ENCODE measurements around the gene RPUSD1.
"Not testable (repeated sequence)": the region's sequence is repeated elsewhere in the genome, so short reads cannot be mapped to it uniquely, and the experiment has no call there.

The RPUSD1 gene, protein sequence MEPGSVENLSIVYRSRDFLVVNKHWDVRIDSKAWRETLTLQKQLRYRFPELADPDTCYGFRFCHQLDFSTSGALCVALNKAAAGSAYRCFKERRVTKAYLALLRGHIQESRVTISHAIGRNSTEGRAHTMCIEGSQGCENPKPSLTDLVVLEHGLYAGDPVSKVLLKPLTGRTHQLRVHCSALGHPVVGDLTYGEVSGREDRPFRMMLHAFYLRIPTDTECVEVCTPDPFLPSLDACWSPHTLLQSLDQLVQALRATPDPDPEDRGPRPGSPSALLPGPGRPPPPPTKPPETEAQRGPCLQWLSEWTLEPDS
- 15.2 to 21.3 (median 15.5) reads per million in 3 donors for total RNA-seq

DNA sequence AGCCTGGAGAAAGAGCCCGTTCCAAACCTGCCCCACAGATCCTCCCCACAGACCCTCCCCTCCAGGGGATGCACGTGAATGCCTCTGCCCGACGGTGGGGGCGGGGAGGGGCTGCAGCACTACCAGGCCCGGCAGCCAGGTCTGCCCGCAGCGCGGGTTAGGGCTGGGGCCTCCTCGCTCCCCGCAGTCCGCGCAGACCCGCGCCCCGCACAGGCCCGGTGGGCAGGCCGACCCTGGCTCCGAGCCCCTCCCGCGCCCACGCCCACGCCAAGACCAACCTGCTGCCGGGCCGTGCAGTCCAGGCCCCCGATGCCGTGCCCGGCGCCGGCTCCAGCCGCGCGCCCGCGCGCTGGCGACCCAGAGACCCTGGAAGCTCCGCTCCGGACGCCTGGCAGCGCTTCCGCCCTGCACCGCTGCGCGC lies at the start of gene RPUSD1:
Gene RPUSD1 (minus strand): TSS at position 404 of the 421 bp plus-strand sequence. CDS start 644 bp downstream, outside the sequence.
- no peak for DNase-seq
- Histone ChIP-seq H3K9me3 (ENCODE audit: control insufficient read depth, low read length) (no peaks in the 10 kb centered on the region), H3K27me3 (replicated peaks; ENCODE audit: control insufficient read depth, insufficient read depth, low read length, poor library complexity, severe bottlenecking) (no peaks in the 10 kb centered on the region), H3K4me1 (ENCODE audit: control insufficient read depth, insufficient read depth, low read length, poor library complexity, severe bottlenecking) (peaks cover 19% of the 10 kb centered on the region), H3K4me3 (ENCODE audit: insufficient read depth, low read depth, low read length, poor library complexity, severe bottlenecking) (peak within 1 kb of the TSS; percentile 74), H3K27ac (ENCODE audit: insufficient read depth, low read length, poor library complexity, severe bottlenecking) (peak within 1 kb of the TSS; percentile 56), H3K36me3 (ENCODE audit: control insufficient read depth, insufficient read depth, low read length) (peaks cover 11% of the 10 kb centered on the region)

DNA sequence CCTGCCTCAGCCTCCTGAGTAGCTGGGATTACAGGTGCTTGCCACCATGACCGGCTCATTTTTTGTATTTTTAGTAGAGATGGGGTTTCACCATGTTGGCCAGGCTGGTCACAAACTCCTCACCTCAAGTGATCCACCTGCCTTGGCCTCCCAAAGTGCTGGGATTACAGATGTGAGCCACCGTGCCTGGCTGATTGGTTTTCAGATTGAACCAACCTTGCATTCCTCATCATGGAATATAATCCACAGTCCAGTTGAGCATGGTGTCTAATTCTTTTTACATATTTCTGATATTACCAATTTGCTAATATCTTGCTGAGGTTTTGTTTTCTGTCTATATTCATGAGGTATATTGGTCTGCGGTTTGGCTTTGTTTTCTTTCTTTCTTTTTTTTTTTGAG lies 48.6 kb upstream of the RPUSD1 start:
- H3K9me3 ChIP-seq (ENCODE audit: control insufficient read depth, low read length); DNase-seq; H3K4me3 ChIP-seq (ENCODE audit: insufficient read depth, low read depth, low read length, poor library complexity, severe bottlenecking); H3K27me3 ChIP-seq (replicated peaks; ENCODE audit: control insufficient read depth, insufficient read depth, low read length, poor library complexity, severe bottlenecking); H3K4me1 ChIP-seq (ENCODE audit: control insufficient read depth, insufficient read depth, low read length, poor library complexity, severe bottlenecking); H3K27ac ChIP-seq (ENCODE audit: insufficient read depth, low read length, poor library complexity, severe bottlenecking); H3K36me3 ChIP-seq (ENCODE audit: control insufficient read depth, insufficient read depth, low read length): not testable (repeated sequence)

DNA sequence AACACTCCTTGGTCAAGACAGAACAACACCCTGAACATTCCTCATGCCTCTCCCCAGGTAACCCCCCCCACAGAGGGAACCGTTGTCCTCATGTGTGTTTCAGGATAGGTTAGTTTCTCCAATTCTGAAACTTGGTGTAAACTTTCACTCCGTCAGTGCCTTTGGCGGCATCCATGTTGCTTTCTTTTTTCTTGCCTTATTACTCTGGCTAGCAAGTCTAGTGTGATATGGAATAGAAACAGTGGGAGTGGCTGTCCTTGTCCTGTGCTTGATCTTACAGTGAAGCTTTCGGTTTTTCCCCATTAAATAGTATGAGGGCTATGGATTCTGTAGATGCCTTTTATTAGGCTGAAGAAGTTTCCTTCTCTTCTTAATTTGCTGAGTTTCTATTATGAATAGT lies 48.0 kb upstream of the RPUSD1 start:
- Histone ChIP-seq H3K36me3 (ENCODE audit: control insufficient read depth, insufficient read depth, low read length) (no peaks in the 10 kb centered on the region), H3K9me3 (ENCODE audit: control insufficient read depth, low read length) (no peaks in the 10 kb centered on the region), H3K4me1 (ENCODE audit: control insufficient read depth, insufficient read depth, low read length, poor library complexity, severe bottlenecking) (no peaks in the 10 kb centered on the region), H3K4me3 (ENCODE audit: insufficient read depth, low read depth, low read length, poor library complexity, severe bottlenecking) (no peak overlapping the region), H3K27me3 (replicated peaks; ENCODE audit: control insufficient read depth, insufficient read depth, low read length, poor library complexity, severe bottlenecking) (no peaks in the 10 kb centered on the region), H3K27ac (ENCODE audit: insufficient read depth, low read length, poor library complexity, severe bottlenecking) (no peak overlapping the region)
- DNase-seq: no peak

DNA sequence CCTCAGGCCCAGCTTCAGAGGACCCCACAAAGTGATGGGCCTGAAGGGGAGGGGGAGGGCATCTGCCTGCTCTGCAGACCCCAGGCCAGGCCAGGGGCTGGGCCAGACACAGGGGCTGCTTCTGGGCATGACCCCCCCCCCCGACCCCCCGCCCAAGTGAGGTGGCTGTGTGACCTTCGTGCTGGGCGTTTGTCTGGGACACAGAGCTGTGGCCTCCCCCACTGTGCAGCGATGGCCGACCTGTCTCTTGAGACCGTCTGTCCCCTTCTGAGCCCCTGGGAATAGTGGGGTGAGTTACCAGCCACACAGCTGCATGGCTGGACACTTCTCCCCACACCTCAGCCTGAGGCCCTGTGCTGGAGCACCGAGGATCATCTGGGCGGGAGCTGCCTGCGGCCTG lies 47.2 kb upstream of the RPUSD1 start:
- no peaks in the 10 kb centered on the region for H3K27me3 ChIP-seq (replicated peaks; ENCODE audit: control insufficient read depth, insufficient read depth, low read length, poor library complexity, severe bottlenecking)

DNA sequence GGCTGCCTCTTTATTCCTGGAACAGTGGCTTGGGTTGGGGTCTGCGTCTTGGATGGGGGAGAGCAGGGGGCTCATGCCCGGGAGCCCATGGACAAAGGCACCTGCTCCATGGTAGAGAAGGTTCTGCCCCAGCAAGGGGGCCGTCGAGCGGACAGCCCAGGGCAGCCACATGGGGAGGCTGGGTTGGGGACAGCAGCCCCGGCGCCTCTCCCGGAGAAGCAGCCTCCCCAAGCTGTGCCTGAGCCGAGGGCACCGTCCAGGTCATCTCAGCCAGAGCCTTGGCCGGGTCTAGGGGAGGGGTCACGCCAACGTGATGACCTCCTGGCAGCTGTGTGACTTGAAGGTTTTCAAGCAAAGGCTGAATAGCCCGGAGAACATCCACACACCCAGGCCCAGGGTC lies 45.2 kb upstream of the RPUSD1 start:
- DNase-seq: no peak

More for the DNA sequence above, 47.2 kb upstream of the RPUSD1 start:
- no peaks in the 10 kb centered on the region for H3K36me3 ChIP-seq (ENCODE audit: control insufficient read depth, insufficient read depth, low read length)
- H3K4me1 ChIP-seq (ENCODE audit: control insufficient read depth, insufficient read depth, low read length, poor library complexity, severe bottlenecking): no peaks in the 10 kb centered on the region
- no peak overlapping the region for H3K27ac ChIP-seq (ENCODE audit: insufficient read depth, low read length, poor library complexity, severe bottlenecking)
- H3K4me3 ChIP-seq (ENCODE audit: insufficient read depth, low read depth, low read length, poor library complexity, severe bottlenecking): no peak overlapping the region
- DNase-seq: no peak
- no peaks in the 10 kb centered on the region for H3K9me3 ChIP-seq (ENCODE audit: control insufficient read depth, low read length)

DNA sequence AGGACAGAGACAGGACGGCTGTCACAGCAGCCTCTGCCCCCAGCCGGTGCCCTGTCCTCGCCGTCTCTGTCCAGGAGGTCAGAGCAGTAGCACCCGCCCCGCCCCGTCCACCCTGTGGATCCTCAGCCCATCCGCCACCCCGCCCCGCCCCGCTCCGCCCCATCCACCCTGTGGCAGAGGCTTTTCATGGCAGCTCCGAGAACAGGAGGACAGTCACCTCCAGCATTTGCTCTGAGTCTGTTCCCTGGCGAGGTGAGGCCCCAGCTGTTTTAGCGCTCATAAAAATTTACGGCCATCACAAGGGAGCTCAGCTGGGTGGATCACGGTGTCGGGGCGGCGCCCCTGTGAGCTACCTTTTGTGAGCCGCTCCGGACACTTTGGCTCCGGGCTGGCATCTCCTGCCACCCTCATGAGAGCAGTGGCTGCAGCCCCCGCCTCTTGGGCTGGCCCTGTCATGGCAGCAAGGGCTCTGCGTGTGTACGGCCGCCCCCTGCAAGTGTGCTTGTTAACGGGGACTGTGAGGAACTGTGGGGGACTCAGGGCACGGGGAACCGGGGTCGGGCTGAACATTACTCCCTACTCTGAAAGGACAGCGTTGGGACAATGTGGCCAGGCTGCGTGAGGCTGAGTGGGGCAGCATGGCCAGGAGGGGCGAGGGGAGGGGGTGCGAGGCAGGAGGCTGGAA lies 44.6 kb upstream of the RPUSD1 start:
- DNase-seq: no peak
- Histone ChIP-seq H3K9me3 (ENCODE audit: control insufficient read depth, low read length) (no peaks in the 10 kb centered on the region), H3K4me1 (ENCODE audit: control insufficient read depth, insufficient read depth, low read length, poor library complexity, severe bottlenecking) (no peaks in the 10 kb centered on the region), H3K36me3 (ENCODE audit: control insufficient read depth, insufficient read depth, low read length) (no peaks in the 10 kb centered on the region), H3K4me3 (ENCODE audit: insufficient read depth, low read depth, low read length, poor library complexity, severe bottlenecking) (no peak overlapping the region), H3K27me3 (replicated peaks; ENCODE audit: control insufficient read depth, insufficient read depth, low read length, poor library complexity, severe bottlenecking) (no peaks in the 10 kb centered on the region), H3K27ac (ENCODE audit: insufficient read depth, low read length, poor library complexity, severe bottlenecking) (no peak overlapping the region)

More for the DNA sequence above, 45.2 kb upstream of the RPUSD1 start:
- Histone ChIP-seq H3K27me3 (replicated peaks; ENCODE audit: control insufficient read depth, insufficient read depth, low read length, poor library complexity, severe bottlenecking) (no peaks in the 10 kb centered on the region), H3K4me1 (ENCODE audit: control insufficient read depth, insufficient read depth, low read length, poor library complexity, severe bottlenecking) (no peaks in the 10 kb centered on the region), H3K4me3 (ENCODE audit: insufficient read depth, low read depth, low read length, poor library complexity, severe bottlenecking) (no peak overlapping the region), H3K36me3 (ENCODE audit: control insufficient read depth, insufficient read depth, low read length) (no peaks in the 10 kb centered on the region), H3K27ac (ENCODE audit: insufficient read depth, low read length, poor library complexity, severe bottlenecking) (no peak overlapping the region), H3K9me3 (ENCODE audit: control insufficient read depth, low read length) (no peaks in the 10 kb centered on the region)

DNA sequence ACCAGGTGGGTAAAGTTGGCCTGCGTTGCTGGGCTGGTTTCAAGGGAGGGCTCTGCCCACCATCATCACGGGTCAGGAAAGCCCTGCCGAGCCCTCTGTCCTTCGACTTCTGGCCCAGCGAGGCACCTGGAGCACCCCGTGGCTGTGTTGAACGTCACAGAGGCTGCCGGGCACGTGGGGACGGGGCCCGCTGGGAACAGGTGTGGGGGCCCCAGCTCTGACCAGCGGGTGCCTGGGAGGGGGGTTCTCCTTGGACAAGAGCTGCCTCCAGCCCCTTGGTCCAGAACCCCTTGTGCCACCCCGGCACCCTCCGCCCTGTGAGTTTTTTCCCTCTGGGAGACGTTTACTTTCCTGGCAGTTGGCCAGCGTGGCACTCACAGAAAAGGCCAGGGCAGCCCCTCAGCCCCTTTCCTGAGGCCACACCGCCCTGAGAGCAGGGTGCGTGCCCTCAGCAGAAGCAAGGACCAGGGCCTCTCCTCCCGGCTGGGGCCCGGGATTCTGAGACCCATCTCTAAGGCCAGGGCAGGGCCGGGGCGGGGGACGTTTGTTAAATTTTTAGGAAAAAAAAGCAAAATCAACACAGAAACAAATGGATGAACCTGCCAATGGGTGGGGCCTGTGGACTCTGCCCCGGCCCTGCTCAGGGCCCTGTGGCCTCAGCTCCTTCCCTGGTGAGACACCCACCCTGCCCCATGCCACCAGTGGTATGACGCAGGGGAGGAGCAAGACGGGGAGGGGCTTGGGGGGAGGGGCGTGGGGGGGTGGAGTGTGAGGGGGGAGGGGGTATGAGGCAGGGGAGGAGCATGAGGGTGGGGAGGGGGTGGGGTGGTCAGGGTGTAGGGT lies 43.6 kb upstream of the RPUSD1 start:
- DNase-seq: no peak
- H3K4me1 ChIP-seq (ENCODE audit: control insufficient read depth, insufficient read depth, low read length, poor library complexity, severe bottlenecking): no peaks in the 10 kb centered on the region
- no peaks in the 10 kb centered on the region for H3K9me3 ChIP-seq (ENCODE audit: control insufficient read depth, low read length)
- no peak overlapping the region for H3K4me3 ChIP-seq (ENCODE audit: insufficient read depth, low read depth, low read length, poor library complexity, severe bottlenecking)
- H3K27ac ChIP-seq (ENCODE audit: insufficient read depth, low read length, poor library complexity, severe bottlenecking): no peak overlapping the region
- H3K36me3 ChIP-seq (ENCODE audit: control insufficient read depth, insufficient read depth, low read length): no peaks in the 10 kb centered on the region
- no peaks in the 10 kb centered on the region for H3K27me3 ChIP-seq (replicated peaks; ENCODE audit: control insufficient read depth, insufficient read depth, low read length, poor library complexity, severe bottlenecking)

DNA sequence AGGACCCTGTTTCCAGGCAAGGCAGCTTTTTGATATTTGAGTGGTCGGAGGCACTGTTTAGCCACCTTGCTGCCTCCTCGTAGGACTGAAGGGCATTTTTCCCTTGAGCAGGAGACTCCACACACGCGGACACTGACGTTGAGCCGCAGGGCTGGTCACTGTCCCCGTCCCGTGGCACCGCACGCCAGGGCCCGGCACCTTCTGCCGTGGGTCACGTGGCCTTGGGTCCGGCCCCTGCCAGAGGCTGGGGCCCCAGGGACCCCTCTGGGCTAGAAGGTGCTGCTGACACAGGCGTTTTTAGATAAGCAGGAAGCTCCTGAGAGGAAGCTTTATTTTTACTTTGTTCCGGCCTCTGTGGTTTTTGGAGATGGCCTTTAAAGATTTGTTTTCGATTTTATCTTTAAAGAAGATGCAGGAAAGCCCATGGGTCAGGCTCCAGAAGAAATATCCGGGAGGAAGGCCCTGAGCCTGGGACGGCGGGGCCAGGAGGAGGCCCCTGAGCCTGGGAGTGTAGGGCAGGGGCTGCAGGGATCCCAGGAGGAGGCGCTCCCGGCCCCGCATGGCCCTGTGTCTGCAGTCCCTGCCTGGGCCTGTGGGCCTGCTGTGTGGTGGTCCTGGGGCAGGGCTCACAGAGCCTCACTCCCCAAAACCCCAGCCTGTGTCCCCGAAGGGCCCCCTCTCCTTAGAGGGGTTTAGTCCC lies 42.8 kb upstream of the RPUSD1 start:
- Histone ChIP-seq H3K4me1 (ENCODE audit: control insufficient read depth, insufficient read depth, low read length, poor library complexity, severe bottlenecking) (no peaks in the 10 kb centered on the region), H3K36me3 (ENCODE audit: control insufficient read depth, insufficient read depth, low read length) (no peaks in the 10 kb centered on the region), H3K4me3 (ENCODE audit: insufficient read depth, low read depth, low read length, poor library complexity, severe bottlenecking) (no peak overlapping the region), H3K9me3 (ENCODE audit: control insufficient read depth, low read length) (no peaks in the 10 kb centered on the region), H3K27ac (ENCODE audit: insufficient read depth, low read length, poor library complexity, severe bottlenecking) (no peak overlapping the region), H3K27me3 (replicated peaks; ENCODE audit: control insufficient read depth, insufficient read depth, low read length, poor library complexity, severe bottlenecking) (no peaks in the 10 kb centered on the region)
- no peak for DNase-seq

DNA sequence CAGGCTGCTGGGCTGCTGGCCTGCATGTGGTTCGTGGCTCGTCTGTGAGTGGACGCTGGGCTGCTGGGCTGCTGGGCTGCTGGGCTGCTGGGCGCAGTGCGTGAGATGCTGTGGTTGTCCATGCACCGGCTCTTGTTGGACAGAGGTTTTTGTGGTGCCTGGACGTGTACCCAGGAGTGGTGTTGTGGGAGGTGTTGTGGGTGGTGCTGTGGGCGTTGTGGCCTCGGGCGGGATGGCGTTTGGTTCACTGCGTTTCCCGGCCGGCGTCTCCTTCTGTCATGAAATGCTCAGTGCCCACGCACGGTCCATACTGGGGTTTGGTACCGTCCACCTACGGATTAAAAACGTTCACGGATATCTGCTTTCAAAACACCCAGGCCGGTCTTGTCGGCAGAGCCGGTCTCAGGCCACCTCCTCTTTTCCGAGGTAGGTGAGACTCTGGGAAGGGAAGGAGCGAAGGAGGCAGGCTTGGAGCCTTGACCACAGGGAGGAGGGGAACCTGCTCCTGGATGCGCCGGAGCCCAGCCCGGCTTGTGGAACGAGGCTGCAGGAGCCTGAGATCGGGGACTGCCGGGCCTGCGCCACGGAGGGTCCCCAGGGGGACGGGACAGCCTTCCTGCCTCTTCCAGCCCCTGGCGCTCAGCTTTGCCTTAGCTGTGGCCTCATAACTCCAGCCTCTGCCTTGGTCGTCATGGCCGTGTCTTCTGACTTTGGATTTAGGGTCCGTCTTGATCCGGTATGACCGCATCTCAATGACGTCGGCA lies 42.1 kb upstream of the RPUSD1 start:
- no peaks in the 10 kb centered on the region for H3K36me3 ChIP-seq (ENCODE audit: control insufficient read depth, insufficient read depth, low read length)
- H3K4me3 ChIP-seq (ENCODE audit: insufficient read depth, low read depth, low read length, poor library complexity, severe bottlenecking): no peak overlapping the region
- no peak overlapping the region for H3K27ac ChIP-seq (ENCODE audit: insufficient read depth, low read length, poor library complexity, severe bottlenecking)
- DNase-seq: no peak
- H3K9me3 ChIP-seq (ENCODE audit: control insufficient read depth, low read length): no peaks in the 10 kb centered on the region
- H3K27me3 ChIP-seq (replicated peaks; ENCODE audit: control insufficient read depth, insufficient read depth, low read length, poor library complexity, severe bottlenecking): no peaks in the 10 kb centered on the region
- H3K4me1 ChIP-seq (ENCODE audit: control insufficient read depth, insufficient read depth, low read length, poor library complexity, severe bottlenecking): no peaks in the 10 kb centered on the region
